Measurements from ENCODE around the gene ZNF334.

- TF ChIP-seq CTCF (IDR thresholded peaks at IDR 0.05) (no peak), POLR2A (IDR thresholded peaks at IDR 0.05) (no peak)
Measured at GRCh38 chr20:46505506-46505905, 7.9 kb downstream of the ZNF334 start.

Data from vagina (tissue), 2 donors.